NT2/D1 (cell line): ENCODE results near the gene YKT6.

ENCODE experiments used
- SUZ12 ChIP-seq: IDR thresholded peaks from 2 replicates; pipeline ENCODE4 v1.6.1; 2011; ENCODE audit not compliant: insufficient read length, insufficient read depth; ENCODE audit errors: extremely low read depth
- YY1 ChIP-seq: IDR thresholded peaks from 2 replicates; pipeline ENCODE4 v1.6.1; 2011; ENCODE audit not compliant: insufficient read length, insufficient read depth
- ZNF274 ChIP-seq: IDR thresholded peaks from 2 replicates; pipeline ENCODE4 v1.6.1; 2011; ENCODE audit warnings: mild to moderate bottlenecking, low read depth, low read length

DNA sequence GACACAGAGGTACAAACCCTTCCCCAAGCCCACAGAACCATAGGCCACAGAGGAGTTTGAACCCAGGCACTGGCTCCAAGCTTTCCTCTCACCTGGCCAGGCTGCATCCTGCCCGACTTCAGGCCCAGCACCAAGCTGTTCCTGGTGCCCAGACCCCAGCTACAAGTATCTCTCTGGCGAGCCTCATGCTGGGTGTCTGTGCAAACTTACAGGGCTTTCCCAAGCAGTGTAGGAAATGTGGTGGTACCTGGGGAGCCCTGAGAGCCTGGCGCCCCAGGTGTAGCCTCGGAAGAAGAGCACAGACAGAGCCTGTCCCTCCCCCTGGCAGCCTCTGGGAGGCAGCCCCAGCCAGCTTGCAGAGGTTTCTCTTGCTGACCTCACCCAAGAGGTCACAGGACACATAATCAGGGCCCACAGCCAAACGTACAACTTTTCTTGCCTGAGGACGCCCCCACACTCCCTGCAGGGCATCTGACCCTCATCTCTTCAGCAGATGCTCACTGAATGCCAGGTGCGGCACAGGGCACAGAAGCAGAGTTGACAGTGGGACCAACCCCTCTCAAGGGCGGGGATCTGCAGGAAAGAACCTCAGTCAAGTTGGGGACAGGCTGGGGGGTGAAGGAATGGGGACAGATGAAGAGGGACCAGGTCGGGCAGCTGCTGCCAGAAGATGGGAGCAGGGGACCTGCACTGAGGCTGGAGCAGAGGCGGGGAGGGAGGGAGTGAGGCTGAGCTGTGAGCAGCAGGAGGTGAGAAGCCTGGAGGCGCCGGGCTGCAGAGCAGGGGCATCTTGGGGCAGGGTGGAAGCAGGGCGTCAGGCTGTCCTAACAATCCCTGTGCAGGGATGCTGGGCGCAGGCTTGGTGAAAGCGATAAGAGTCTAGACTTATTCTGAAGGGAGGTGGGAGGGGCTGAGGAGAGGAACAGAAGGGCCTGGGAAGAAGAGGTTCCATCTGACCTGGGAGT lies 43.4 kb upstream of the YKT6 start:
- TF ChIP-seq YY1: no peak
- no peak for TF ChIP-seq ZNF274
- no peak for TF ChIP-seq SUZ12
